ENCODE measurements around the gene ANKHD1.
"Not testable (repeated sequence)": the region's sequence is repeated elsewhere in the genome, so short reads cannot be mapped to it uniquely, and the experiment has no call there.

The ANKHD1 gene

DNA sequence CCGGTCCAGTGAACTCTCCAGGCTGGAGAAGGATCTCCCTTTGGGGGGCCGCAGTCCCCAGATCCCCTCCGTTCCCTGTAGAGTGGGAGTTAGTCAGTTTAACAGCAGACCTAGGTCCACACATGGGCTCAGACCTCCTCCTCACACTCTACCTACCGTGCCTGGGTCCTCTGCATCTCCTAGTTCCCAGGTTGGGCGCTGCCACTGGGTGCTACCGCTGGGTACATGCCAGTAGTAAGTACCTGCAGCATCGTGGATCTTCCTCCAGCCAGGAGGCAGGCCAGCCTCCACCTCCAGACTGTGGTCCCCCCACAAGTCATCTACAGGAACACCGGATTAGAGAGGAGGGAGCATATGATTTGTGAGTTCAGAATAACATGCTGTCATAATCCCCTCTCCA lies 162.0 kb downstream of the ANKHD1 start:
- ATAC-seq = no peak
- no peak for DNase-seq

- DNase-seq (peak; percentile 95), ATAC-seq (peak; percentile 91)
Measured at GRCh38 chr5:140564196-140565023, 162.8 kb downstream of the ANKHD1 start, which contains the start of the genes APBB3 and SLC35A4. Gene APBB3, minus strand, starts transcription at chr5:140564598. Its CDS starts 353 bp downstream, at chr5:140564245. Gene SLC35A4, plus strand, starts transcription at chr5:140564828. Its CDS starts 2,342 bp downstream, at chr5:140567170.

DNA sequence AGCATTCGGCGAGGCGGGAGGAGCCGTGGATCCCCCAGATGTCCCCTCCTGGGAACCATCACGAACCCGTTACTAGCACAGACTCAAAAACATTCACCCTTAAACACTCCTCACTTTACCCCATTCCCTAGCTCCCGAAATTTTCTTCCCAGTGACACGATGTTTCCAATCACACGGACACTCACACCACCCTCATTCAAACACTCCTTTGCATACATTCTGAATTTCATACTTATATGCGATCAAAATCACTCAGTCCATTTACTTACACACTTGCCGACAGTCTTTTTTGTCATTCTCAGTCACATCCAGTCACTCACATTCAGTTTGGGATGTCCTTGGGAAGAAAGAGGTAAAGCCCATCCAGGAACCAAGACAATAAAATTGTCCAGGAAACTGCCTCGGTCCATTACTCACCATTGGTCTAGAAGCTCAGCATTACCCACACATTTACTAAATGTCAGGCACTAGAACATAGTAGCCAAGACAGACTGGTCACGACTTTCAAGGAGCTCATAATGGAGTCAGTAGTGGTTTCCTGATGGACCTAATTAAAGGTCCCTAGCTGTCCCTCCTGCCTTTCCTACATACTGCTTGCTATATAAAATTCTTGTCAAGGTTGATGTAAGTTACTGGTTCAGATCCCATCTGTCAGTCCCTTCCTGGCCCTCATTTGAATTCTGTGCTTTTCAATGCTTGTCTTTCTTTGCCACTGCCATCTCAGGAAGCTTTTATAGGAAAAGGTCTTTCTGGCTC lies 163.6 kb downstream of the ANKHD1 start:
- ATAC-seq = peak; percentile 1
- no peak for DNase-seq

DNA sequence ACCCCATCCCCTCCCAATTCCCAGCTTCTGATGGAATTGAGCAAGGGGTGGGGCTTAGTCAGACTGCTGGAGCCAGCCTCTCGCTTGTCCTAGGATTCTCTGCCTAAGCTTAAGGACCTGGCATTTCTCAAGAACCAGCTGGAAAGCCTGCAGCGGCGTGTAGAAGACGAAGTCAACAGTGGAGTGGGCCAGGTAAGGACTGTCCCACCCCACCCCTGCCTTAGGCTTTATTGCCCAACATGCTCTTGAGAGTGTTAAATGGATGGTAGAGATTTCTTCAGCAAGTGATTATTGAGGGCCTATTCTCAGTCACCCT lies 164.1 kb downstream of the ANKHD1 start:
- ATAC-seq = no peak
- DNase-seq = no peak

- ATAC-seq (no peak), DNase-seq (no peak)
Measured at GRCh38 chr5:140566665-140567064, 165.0 kb downstream of the ANKHD1 start.

- ATAC-seq (no peak), DNase-seq (no peak)
Measured at GRCh38 chr5:140567136-140567818, 165.6 kb downstream of the ANKHD1 start.

DNA sequence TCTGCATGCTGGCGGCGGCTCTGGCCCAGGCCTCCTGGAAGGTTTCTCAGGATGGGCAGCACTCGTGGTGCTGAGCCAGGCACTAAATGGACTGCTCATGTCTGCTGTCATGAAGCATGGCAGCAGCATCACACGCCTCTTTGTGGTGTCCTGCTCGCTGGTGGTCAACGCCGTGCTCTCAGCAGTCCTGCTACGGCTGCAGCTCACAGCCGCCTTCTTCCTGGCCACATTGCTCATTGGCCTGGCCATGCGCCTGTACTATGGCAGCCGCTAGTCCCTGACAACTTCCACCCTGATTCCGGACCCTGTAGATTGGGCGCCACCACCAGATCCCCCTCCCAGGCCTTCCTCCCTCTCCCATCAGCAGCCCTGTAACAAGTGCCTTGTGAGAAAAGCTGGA lies 166.2 kb downstream of the ANKHD1 start:
- DNase-seq (no peak), ATAC-seq (no peak)

DNA sequence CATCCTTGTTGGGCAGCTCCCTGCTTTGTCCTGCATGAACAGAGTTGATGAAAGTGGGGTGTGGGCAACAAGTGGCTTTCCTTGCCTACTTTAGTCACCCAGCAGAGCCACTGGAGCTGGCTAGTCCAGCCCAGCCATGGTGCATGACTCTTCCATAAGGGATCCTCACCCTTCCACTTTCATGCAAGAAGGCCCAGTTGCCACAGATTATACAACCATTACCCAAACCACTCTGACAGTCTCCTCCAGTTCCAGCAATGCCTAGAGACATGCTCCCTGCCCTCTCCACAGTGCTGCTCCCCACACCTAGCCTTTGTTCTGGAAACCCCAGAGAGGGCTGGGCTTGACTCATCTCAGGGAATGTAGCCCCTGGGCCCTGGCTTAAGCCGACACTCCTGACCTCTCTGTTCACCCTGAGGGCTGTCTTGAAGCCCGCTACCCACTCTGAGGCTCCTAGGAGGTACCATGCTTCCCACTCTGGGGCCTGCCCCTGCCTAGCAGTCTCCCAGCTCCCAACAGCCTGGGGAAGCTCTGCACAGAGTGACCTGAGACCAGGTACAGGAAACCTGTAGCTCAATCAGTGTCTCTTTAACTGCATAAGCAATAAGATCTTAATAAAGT lies 166.9 kb downstream of the ANKHD1 start:
- DNase-seq (no peak), ATAC-seq (no peak)

DNA sequence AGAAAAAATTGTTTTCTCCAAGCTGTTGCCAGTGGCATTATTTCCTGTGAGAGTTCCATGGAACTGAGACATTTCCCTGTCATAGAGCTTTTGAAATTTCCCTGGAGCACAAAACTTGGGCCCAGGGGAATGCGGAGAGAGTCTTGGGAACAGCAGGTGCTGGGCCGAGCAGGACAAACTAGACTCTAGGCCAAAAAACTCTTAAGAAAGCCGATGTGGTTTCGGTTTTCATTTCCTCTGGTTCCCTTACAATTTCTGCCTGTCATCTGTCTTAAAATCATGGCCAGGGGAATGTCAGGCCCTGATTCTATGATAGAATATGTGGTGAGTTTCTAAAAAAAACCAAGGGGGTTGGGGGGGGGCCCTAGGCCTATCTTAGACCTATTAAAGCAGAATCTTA lies 167.6 kb downstream of the ANKHD1 start:
- DNase-seq (no peak), ATAC-seq (no peak)

DNA sequence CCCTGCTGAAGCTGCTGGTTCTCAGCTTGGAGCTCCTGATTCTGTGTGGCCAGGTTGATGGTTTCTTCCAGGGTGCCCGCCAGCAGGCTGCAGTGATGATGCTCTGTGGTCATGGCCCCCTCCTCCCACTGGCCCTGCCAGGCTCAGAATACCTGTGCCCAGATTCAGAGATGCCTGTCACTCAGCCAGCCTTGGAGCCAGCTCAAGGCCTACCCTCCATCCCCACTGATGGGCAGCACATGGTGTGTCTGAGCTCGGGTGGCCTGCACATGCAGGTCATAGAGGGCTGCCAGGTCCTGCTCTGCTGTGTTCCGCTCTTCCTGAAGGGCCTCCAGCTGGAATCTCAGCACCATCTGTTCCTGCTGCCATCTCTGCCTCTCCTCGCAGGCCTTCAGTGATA lies 168.4 kb downstream of the ANKHD1 start:
- ATAC-seq = no peak

DNA sequence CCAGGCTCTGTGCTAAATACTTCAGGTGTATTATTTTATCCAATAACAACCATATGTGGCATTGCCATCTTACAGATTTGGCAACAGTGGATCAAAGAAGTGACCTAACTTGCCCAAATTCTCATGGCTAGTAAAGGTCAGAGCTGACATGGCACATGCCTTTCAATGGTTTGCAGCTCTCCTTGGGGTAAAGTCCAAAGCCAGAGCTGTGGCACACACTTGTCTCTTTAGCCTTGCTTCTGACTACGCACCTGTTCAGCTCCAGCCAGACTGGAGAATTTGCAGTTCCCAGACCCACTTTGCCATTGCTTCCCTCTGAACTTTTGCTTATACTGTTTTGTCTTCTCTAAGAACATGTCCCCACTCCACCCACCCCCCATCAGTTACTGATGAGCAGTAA lies 168.9 kb downstream of the ANKHD1 start:
- DNase-seq (no peak), ATAC-seq (no peak)

More for the DNA sequence above, 168.4 kb downstream of the ANKHD1 start:
- DNase-seq = no peak

DNA sequence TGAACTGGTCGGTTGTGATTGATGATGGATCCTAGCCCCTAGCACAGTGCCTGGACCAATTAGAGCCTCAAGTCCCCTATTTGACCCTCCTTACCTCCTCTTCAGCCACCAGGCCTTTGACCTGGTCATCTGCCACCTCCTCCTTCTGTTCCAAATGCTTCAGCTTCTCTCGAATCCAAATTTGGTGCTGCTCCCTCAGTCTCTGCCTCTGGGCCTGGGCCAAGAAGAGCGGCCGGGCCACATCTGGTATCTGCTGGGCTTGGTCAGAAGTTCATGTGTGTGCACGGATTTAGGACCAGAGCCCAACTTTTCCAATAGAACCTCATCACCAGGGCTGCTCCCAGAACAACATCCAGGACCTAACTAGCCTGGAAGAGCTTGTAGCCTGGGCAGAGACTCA lies 169.5 kb downstream of the ANKHD1 start:
- no peak for DNase-seq
- ATAC-seq = no peak

DNA sequence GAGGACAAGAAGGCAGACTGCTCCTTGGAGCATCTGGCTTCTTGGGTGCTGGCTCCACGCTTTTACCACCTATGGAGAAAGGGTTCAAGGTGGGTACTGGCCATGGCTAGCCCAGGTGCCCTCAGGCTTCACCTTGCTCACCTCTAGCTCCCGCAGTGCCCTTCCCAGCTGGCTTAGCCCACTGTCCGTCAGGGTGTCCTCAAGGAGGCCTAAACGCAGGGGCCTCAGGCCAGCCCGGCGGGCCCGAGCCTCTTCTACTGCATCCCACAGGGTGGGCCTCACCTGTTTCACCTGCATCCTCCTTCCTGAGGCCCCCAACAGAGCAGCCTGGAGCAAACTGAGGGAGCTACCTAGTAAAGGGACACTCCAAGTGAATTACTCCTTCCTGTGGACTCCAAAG lies 172.1 kb downstream of the ANKHD1 start:
- no peak for ATAC-seq
- no peak for DNase-seq

- ATAC-seq (no peak), DNase-seq (no peak)
Measured at GRCh38 chr5:140574165-140574564, 172.5 kb downstream of the ANKHD1 start.

- ATAC-seq (no peak), DNase-seq (no peak)
Measured at GRCh38 chr5:140575309-140575708, 173.7 kb downstream of the ANKHD1 start.

DNA sequence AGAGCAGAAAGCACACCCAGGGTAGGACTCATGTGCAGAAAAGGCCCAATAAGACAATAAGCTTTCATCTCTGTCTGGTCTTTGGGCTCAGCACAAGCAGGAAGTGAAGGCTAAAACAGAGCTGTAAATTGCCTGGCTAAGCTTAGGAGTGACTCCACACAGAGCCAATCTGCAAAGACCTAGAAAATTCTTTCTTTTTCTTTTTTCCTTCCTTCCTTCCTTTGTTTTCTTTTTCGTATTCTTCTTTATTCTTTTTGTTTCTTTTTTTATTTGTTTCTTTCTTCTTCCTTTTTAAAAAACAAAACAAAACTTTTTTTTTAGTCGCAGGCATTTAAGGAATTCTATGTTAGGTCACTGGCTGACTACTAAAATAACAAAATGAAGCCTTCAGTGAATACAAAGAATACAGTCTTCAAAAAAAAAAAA lies 175.2 kb downstream of the ANKHD1 start:
- DNase-seq (no peak), ATAC-seq (no peak)

DNA sequence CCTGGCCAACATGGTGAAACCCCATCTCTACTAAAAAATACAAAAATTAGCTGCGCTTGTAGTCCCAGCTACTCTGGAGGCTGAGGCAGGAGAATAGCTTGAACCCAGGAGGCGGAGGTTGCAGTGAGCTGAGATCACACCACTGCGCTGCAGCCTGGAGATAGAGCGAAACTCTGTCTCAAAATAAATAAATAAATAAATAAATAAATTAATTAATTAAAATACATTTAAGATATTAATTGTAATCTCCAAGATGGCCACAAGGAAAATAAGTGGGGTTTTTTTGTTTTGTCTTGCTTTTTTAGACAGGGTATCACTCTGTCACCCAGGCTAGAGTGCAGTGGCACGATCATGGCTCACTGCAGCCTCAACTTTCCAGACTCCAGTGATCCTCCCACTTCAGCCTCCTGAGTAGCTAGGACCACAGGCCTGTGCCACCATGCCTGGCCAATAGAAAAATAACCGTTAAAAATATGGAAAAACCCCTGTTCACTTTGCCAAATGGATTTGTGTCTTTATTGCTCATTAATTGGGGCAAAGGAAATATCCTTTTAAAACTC lies 177.6 kb downstream of the ANKHD1 start:
- not testable (repeated sequence) for DNase-seq, ATAC-seq

DNA sequence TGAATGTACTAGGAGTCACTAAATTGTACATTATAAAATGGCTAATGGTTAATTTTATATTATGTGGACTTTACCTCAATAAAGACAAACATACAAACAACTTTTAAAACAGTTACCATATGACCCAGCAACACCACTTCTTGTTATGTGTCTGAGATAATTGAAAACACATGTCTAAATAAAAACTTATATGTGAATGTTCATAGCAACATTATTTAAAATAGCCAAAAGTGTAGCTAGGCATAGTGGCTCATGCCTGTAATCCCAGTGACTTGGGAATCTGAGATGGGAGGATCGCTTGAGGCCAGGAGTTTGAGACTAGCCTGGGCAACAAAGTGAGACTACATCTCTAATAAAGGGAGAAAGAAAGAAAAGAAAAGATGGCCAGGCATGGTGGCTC lies 185.9 kb downstream of the ANKHD1 start:
- DNase-seq = no peak

DNA sequence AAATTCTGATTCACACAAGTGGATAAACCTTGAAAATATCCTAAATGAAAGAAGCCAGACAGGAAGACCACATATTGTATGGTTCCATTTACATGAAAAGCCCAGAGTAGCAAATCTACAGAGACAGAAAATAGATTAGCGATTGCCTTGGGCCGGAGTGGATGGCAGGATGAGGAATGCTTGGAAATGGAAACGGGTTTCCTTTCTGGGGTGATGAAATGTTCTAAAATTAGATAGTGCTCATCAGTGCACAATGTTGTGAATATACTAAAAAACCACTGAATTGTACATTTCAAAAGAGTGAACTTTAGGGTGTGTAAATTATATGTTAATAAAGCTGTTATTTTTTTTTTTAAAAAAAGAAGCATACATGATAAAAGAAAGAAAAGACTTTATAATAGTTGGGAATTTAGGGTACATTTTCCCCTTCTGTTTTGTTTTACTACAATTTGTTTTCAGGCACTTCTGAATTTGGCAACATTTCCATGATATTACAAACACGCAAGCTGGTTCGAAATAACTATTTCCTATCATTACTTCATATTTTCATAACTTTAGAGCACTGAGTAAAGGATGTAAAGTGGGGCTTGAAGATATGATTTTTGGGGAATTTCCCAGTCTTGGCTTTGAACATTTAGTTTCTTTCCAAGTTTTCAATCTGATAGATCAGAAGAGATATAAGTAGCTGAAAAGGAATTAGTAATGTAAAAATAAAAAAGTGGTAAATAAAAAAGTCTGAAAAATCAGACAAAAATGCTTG lies 186.9 kb downstream of the ANKHD1 start:
- DNase-seq (no peak), ATAC-seq (no peak)

More for the DNA sequence above, 185.9 kb downstream of the ANKHD1 start:
- ATAC-seq = no peak
